ENCODE results near the gene DDR1.

The DDR1 gene

GRCh38 chr6:30938730-30939129 lies 54.4 kb downstream of the DDR1 start:
- Histone ChIP-seq H3K36me3 (ENCODE audit: control insufficient read depth, insufficient read depth, low read length) (no peaks in the 10 kb centered on the region), H3K9me3 (ENCODE audit: control insufficient read depth, low read length) (no peaks in the 10 kb centered on the region), H3K4me3 (ENCODE audit: extremely low read depth, insufficient read depth, low read length, poor library complexity, severe bottlenecking) (no peak overlapping the region), H3K27ac (ENCODE audit: low read depth, low read length, severe bottlenecking) (no peak overlapping the region), H3K4me1 (ENCODE audit: control insufficient read depth, insufficient read depth, low read length, poor library complexity, severe bottlenecking) (peaks cover 4% of the 10 kb centered on the region)
- 90 to 100% methylated on average over 1 to 2 of the region's 4 CpGs for WGBS, 2 experiments (ENCODE audit: insufficient coverage in 2 of 2)

- 94 to 100% methylated on average over 2 to 3 of the region's 3 CpGs for WGBS, 2 experiments (ENCODE audit: insufficient coverage in 2 of 2)
- H3K9me3 ChIP-seq (ENCODE audit: control insufficient read depth, low read length): no peaks in the 10 kb centered on the region
- H3K4me3 ChIP-seq (ENCODE audit: extremely low read depth, insufficient read depth, low read length, poor library complexity, severe bottlenecking): no peak overlapping the region
- H3K36me3 ChIP-seq (ENCODE audit: control insufficient read depth, insufficient read depth, low read length): no peaks in the 10 kb centered on the region
- peaks cover 4% of the 10 kb centered on the region for H3K4me1 ChIP-seq (ENCODE audit: control insufficient read depth, insufficient read depth, low read length, poor library complexity, severe bottlenecking)
- H3K27ac ChIP-seq (ENCODE audit: low read depth, low read length, severe bottlenecking): no peak overlapping the region
Observed at GRCh38 chr6:30939473-30939872, 55.2 kb downstream of the DDR1 start.

GRCh38 chr6:30940361-30940986 lies 56.2 kb downstream of the DDR1 start, which contains the start of gene MUCL3:
Gene MUCL3, plus strand, starts transcription at chr6:30940973. Its CDS starts 27 bp downstream, at chr6:30941000.
- Histone ChIP-seq H3K36me3 (ENCODE audit: control insufficient read depth, insufficient read depth, low read length) (no peaks in the 10 kb centered on the region), H3K27ac (ENCODE audit: low read depth, low read length, severe bottlenecking) (no peak within 1 kb of the TSS), H3K9me3 (ENCODE audit: control insufficient read depth, low read length) (no peaks in the 10 kb centered on the region), H3K4me3 (ENCODE audit: extremely low read depth, insufficient read depth, low read length, poor library complexity, severe bottlenecking) (no peak within 1 kb of the TSS), H3K4me1 (ENCODE audit: control insufficient read depth, insufficient read depth, low read length, poor library complexity, severe bottlenecking) (peaks cover 4% of the 10 kb centered on the region)
- WGBS, 2 experiments (ENCODE audit: insufficient coverage in 2 of 2): 86 to 87% methylated on average over 10 of the region's 16 CpGs

GRCh38 chr6:30942338-30943060 lies 58.2 kb downstream of the DDR1 start:
- Histone ChIP-seq H3K27ac (ENCODE audit: low read depth, low read length, severe bottlenecking) (no peak overlapping the region), H3K4me1 (ENCODE audit: control insufficient read depth, insufficient read depth, low read length, poor library complexity, severe bottlenecking) (peaks cover 4% of the 10 kb centered on the region), H3K9me3 (ENCODE audit: control insufficient read depth, low read length) (no peaks in the 10 kb centered on the region), H3K4me3 (ENCODE audit: extremely low read depth, insufficient read depth, low read length, poor library complexity, severe bottlenecking) (no peak overlapping the region), H3K36me3 (ENCODE audit: control insufficient read depth, insufficient read depth, low read length) (no peaks in the 10 kb centered on the region)
- 18 to 22% methylated on average over 13 to 14 of the region's 15 CpGs for WGBS, 2 experiments (ENCODE audit: insufficient coverage in 2 of 2)

GRCh38 chr6:30944051-30944450 lies 59.7 kb downstream of the DDR1 start:
- Histone ChIP-seq H3K9me3 (ENCODE audit: control insufficient read depth, low read length) (no peaks in the 10 kb centered on the region), H3K4me1 (ENCODE audit: control insufficient read depth, insufficient read depth, low read length, poor library complexity, severe bottlenecking) (peaks cover 4% of the 10 kb centered on the region), H3K36me3 (ENCODE audit: control insufficient read depth, insufficient read depth, low read length) (no peaks in the 10 kb centered on the region), H3K27ac (ENCODE audit: low read depth, low read length, severe bottlenecking) (no peak overlapping the region), H3K4me3 (ENCODE audit: extremely low read depth, insufficient read depth, low read length, poor library complexity, severe bottlenecking) (no peak overlapping the region)
- WGBS, 2 experiments (ENCODE audit: insufficient coverage in 2 of 2): 96 to 100% methylated on average over 3 to 4 of the region's 4 CpGs

GRCh38 chr6:30945281-30945680 lies 61.0 kb downstream of the DDR1 start:
- 96 to 100% methylated on average over 2 to 3 of the region's 5 CpGs for WGBS, 2 experiments (ENCODE audit: insufficient coverage in 2 of 2)
- H3K4me3 ChIP-seq (ENCODE audit: extremely low read depth, insufficient read depth, low read length, poor library complexity, severe bottlenecking): no peak overlapping the region
- H3K36me3 ChIP-seq (ENCODE audit: control insufficient read depth, insufficient read depth, low read length): no peaks in the 10 kb centered on the region
- H3K27ac ChIP-seq (ENCODE audit: low read depth, low read length, severe bottlenecking): no peak overlapping the region
- H3K9me3 ChIP-seq (ENCODE audit: control insufficient read depth, low read length): no peaks in the 10 kb centered on the region
- peaks cover 4% of the 10 kb centered on the region for H3K4me1 ChIP-seq (ENCODE audit: control insufficient read depth, insufficient read depth, low read length, poor library complexity, severe bottlenecking)

- no peaks in the 10 kb centered on the region for H3K36me3 ChIP-seq (ENCODE audit: control insufficient read depth, insufficient read depth, low read length)
- H3K27ac ChIP-seq (ENCODE audit: low read depth, low read length, severe bottlenecking): no peak overlapping the region
- H3K9me3 ChIP-seq (ENCODE audit: control insufficient read depth, low read length): no peaks in the 10 kb centered on the region
- no peak overlapping the region for H3K4me3 ChIP-seq (ENCODE audit: extremely low read depth, insufficient read depth, low read length, poor library complexity, severe bottlenecking)
- peaks cover 3% of the 10 kb centered on the region for H3K4me1 ChIP-seq (ENCODE audit: control insufficient read depth, insufficient read depth, low read length, poor library complexity, severe bottlenecking)
- 85 to 98% methylated on average over 3 of the region's 4 CpGs for WGBS, 2 experiments (ENCODE audit: insufficient coverage in 2 of 2)
Observed at GRCh38 chr6:30947231-30947630, 62.9 kb downstream of the DDR1 start.

- H3K36me3 ChIP-seq (ENCODE audit: control insufficient read depth, insufficient read depth, low read length): no peaks in the 10 kb centered on the region
- H3K4me1 ChIP-seq (ENCODE audit: control insufficient read depth, insufficient read depth, low read length, poor library complexity, severe bottlenecking): no peaks in the 10 kb centered on the region
- H3K27ac ChIP-seq (ENCODE audit: low read depth, low read length, severe bottlenecking): no peak overlapping the region
- H3K4me3 ChIP-seq (ENCODE audit: extremely low read depth, insufficient read depth, low read length, poor library complexity, severe bottlenecking): no peak overlapping the region
- WGBS, 2 experiments (ENCODE audit: insufficient coverage in 2 of 2): 89 to 94% methylated on average over 5 of the region's 6 CpGs
- H3K9me3 ChIP-seq (ENCODE audit: control insufficient read depth, low read length): no peaks in the 10 kb centered on the region
Observed at GRCh38 chr6:30948811-30949210, 64.5 kb downstream of the DDR1 start.

All from mesodermal cell (in vitro differentiated cells).